ENCODE results near the gene AP1G1.
"Not testable (repeated sequence)": the region's sequence is repeated elsewhere in the genome, so short reads cannot be mapped to it uniquely, and the experiment has no call there.

Gene AP1G1

GRCh38 chr16:71808593-71809459 is at the start of gene AP1G1:
AP1G1 (minus strand) TSS chr16:71808834; CDS start chr16:71789479, 19,355 bp downstream.
- peak; percentile 99 for DNase-seq (ENCODE audit: low read depth)

GRCh38 chr16:71855937-71856662 is 47.5 kb upstream of the AP1G1 start:
- DNase-seq (ENCODE audit: low read depth), result no peak

- no peak for DNase-seq (ENCODE audit: low read depth)
These were observed 45.8 kb upstream of the AP1G1 start for GRCh38 chr16:71854369-71854948.

- no peak for DNase-seq (ENCODE audit: low read depth)
These were observed 44.8 kb upstream of the AP1G1 start for GRCh38 chr16:71853413-71853812.

GRCh38 chr16:71852561-71852960 is 43.9 kb upstream of the AP1G1 start:
- DNase-seq (ENCODE audit: low read depth), result no peak

- DNase-seq (ENCODE audit: low read depth), result no peak
These were observed 43.5 kb upstream of the AP1G1 start for GRCh38 chr16:71852158-71852557.

GRCh38 chr16:71851746-71852145 is 43.1 kb upstream of the AP1G1 start:
- DNase-seq (ENCODE audit: low read depth), result no peak

- no peak for DNase-seq (ENCODE audit: low read depth)
These were observed 40.0 kb upstream of the AP1G1 start for GRCh38 chr16:71848622-71849021.

- DNase-seq (ENCODE audit: low read depth), result no peak
These were observed 38.5 kb upstream of the AP1G1 start for GRCh38 chr16:71847096-71847495.

GRCh38 chr16:71846431-71846830 is 37.8 kb upstream of the AP1G1 start:
- DNase-seq (ENCODE audit: low read depth), result peak; percentile 8

GRCh38 chr16:71845639-71846430 is 37.2 kb upstream of the AP1G1 start, which contains the start of gene ATXN1L:
ATXN1L (plus strand) TSS chr16:71845976; CDS start chr16:71849741, 3,765 bp downstream.
- DNase-seq (ENCODE audit: low read depth), result peak; percentile 85

- DNase-seq (ENCODE audit: low read depth), result no peak
These were observed 34.9 kb upstream of the AP1G1 start for GRCh38 chr16:71843572-71843971.

- DNase-seq (ENCODE audit: low read depth), result peak; percentile 42
These were observed 31.4 kb upstream of the AP1G1 start for GRCh38 chr16:71840052-71840451.

GRCh38 chr16:71837150-71837549 is 28.5 kb upstream of the AP1G1 start:
- DNase-seq (ENCODE audit: low read depth), result no peak

GRCh38 chr16:71834291-71834690 is 25.7 kb upstream of the AP1G1 start:
- no peak for DNase-seq (ENCODE audit: low read depth)

- DNase-seq (ENCODE audit: low read depth), result not testable (repeated sequence)
These were observed 23.5 kb upstream of the AP1G1 start for GRCh38 chr16:71832112-71832511.

- not testable (repeated sequence) for DNase-seq (ENCODE audit: low read depth)
These were observed 23.1 kb upstream of the AP1G1 start for GRCh38 chr16:71831698-71832097.

- no peak for DNase-seq (ENCODE audit: low read depth)
These were observed 21.7 kb upstream of the AP1G1 start for GRCh38 chr16:71830359-71830758.

GRCh38 chr16:71826533-71827017 is 17.9 kb upstream of the AP1G1 start:
- no peak for DNase-seq (ENCODE audit: low read depth)

GRCh38 chr16:71817155-71817500 is 8.5 kb upstream of the AP1G1 start:
- not testable (repeated sequence) for DNase-seq (ENCODE audit: low read depth)

- peak; percentile 3 for DNase-seq (ENCODE audit: low read depth)
These were observed 2.7 kb upstream of the AP1G1 start for GRCh38 chr16:71811261-71811803.

GRCh38 chr16:71810155-71810530 is 1.5 kb upstream of the AP1G1 start:
- DNase-seq (ENCODE audit: low read depth), result peak; percentile 13

All from amniotic epithelial cell (primary cell).